Measurements from ENCODE around the gene IRAK1BP1. TPM values are rescaled to one million over a fixed set of nuclear protein-coding genes. Genes with fewer than 3 reads are reported as not detected.
A peak's percentile ranks its signal among the peaks of the same experiment; 100 is the strongest.

The IRAK1BP1 gene
- total RNA-seq, 1 donor from 2014 or later = 3.2 TPM

DNA sequence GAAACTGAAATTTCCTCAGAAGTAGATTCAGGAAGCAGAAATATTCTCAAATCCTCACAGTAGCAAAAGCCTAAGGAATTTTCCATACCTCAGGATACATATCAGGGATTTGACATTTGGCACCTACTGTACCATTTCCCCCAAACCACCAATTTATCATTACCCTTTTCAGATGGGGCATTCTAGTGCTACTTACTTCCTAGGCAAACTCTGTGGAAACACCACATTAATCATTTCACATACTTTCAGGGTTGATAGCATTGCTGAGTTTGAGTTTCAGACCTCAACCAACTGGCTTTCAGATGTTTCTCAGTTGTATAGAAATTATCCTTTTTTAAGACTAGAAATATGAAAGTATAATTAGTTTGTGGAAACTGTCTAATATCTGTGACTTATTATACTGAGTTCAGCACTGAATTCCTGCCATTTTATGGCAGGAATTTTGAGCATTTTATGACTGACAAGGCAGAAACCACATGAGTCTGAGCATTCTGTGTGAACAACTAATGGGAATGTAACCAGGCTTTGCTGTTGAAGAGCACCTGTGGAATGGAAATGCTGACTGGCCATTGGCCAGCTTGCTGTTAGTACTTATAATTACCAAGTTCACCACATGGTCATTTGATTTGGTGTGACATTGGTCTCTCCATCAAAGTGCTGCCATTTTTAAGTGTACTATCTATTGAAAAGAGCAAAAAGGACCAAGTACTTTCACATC, 35.1 kb upstream of the IRAK1BP1 start:
- peaks cover 32% of the 10 kb centered on the region for H3K27me3 Mint-ChIP-seq (ENCODE audit: unreplicated experiment)
- no peaks in the 10 kb centered on the region for H3K36me3 Mint-ChIP-seq (ENCODE audit: unreplicated experiment)
- DNase-seq (ENCODE audit: extremely low spot score, unreplicated experiment) = no peak

DNA sequence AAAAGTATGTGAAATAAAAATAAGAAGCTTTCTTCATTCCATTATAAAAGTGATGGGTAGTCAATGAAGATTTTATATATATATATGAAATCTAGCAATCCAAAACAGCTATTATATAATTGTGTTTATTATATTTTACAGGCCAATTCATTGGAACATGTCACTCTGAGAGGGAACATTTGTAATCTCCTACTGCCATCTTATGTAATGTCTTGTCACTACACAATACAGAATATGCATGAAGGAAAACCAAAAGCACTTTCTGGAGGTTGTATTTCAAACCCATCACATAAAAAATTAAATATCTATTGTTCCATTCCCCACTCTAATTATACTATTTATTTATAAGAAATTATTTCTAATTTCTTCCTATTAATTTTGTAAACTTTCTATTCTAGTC, 31.5 kb upstream of the IRAK1BP1 start:
- no peak overlapping the region for H3K4me3 Mint-ChIP-seq (ENCODE audit: unreplicated experiment)

More for the DNA sequence above, 35.1 kb upstream of the IRAK1BP1 start:
- H3K9me3 Mint-ChIP-seq (ENCODE audit: unreplicated experiment) = no peaks in the 10 kb centered on the region
- no peak for TF ChIP-seq CTCF (IDR thresholded peaks at IDR 0.05)
- no peak overlapping the region for H3K4me3 Mint-ChIP-seq (ENCODE audit: unreplicated experiment)
- H3K27ac Mint-ChIP-seq (ENCODE audit: unreplicated experiment) = no peak overlapping the region
- H3K4me1 Mint-ChIP-seq (ENCODE audit: unreplicated experiment) = no peaks in the 10 kb centered on the region

DNA sequence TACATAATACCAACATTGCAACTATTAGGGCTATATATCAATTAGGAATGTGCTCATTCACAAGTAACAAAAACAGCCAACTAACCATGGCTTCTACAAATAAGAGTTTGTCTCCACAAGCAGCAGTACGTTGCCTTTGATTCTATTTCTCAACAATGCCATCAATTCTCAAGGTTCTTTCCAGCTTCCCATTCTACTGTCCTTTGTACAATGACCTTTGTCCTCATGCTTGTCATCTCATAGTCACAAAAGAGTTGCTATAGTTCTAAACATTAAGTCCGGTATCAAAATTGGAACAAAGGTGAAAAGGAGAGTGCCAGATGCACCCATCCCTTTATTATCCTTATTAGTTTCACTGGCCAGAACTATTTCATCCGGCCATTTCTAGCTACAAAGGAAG, 30.8 kb upstream of the IRAK1BP1 start:
- Mint-ChIP-seq H3K9me3 (ENCODE audit: unreplicated experiment) (no peaks in the 10 kb centered on the region), H3K36me3 (ENCODE audit: unreplicated experiment) (no peaks in the 10 kb centered on the region), H3K27ac (ENCODE audit: unreplicated experiment) (no peak overlapping the region), H3K4me1 (ENCODE audit: unreplicated experiment) (no peaks in the 10 kb centered on the region), H3K27me3 (ENCODE audit: unreplicated experiment) (peaks cover 48% of the 10 kb centered on the region), H3K4me3 (ENCODE audit: unreplicated experiment) (no peak overlapping the region)
- no peak for DNase-seq (ENCODE audit: extremely low spot score, unreplicated experiment)
- TF ChIP-seq CTCF (IDR thresholded peaks at IDR 0.05) = no peak

More for the DNA sequence above, 31.5 kb upstream of the IRAK1BP1 start:
- Mint-ChIP-seq H3K36me3 (ENCODE audit: unreplicated experiment) (no peaks in the 10 kb centered on the region), H3K4me1 (ENCODE audit: unreplicated experiment) (no peaks in the 10 kb centered on the region), H3K27ac (ENCODE audit: unreplicated experiment) (no peak overlapping the region), H3K27me3 (ENCODE audit: unreplicated experiment) (peaks cover 44% of the 10 kb centered on the region), H3K9me3 (ENCODE audit: unreplicated experiment) (no peaks in the 10 kb centered on the region)
- peak; percentile 55 for TF ChIP-seq CTCF (IDR thresholded peaks at IDR 0.05)
- DNase-seq (ENCODE audit: extremely low spot score, unreplicated experiment) = no peak

DNA sequence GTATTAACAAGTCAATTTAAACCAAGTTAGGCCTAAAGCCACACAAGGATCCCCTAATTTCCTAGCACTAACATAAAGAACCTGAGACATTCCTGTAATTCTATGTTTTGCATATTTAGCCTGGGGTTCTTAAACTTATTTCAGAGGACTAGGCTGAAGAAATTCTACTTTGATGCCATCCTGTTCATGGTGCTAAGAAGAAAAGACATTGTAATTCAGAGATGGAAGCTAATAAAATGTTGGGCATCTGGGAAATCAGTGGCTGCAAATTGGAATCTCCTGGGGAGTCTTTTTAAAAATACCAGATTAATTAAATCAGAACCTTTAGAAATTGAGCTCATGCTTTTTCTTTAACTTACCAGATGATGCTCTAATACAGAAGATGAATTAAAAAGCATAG, 26.2 kb upstream of the IRAK1BP1 start:
- H3K4me3 Mint-ChIP-seq (ENCODE audit: unreplicated experiment) = no peak overlapping the region
- no peaks in the 10 kb centered on the region for H3K4me1 Mint-ChIP-seq (ENCODE audit: unreplicated experiment)

More for the DNA sequence above, 26.2 kb upstream of the IRAK1BP1 start:
- no peak for DNase-seq (ENCODE audit: extremely low spot score, unreplicated experiment)
- Mint-ChIP-seq H3K36me3 (ENCODE audit: unreplicated experiment) (no peaks in the 10 kb centered on the region), H3K9me3 (ENCODE audit: unreplicated experiment) (no peaks in the 10 kb centered on the region), H3K27me3 (ENCODE audit: unreplicated experiment) (peaks cover 37% of the 10 kb centered on the region), H3K27ac (ENCODE audit: unreplicated experiment) (no peak overlapping the region)
- no peak for TF ChIP-seq CTCF (IDR thresholded peaks at IDR 0.05)
